ENCODE measurements around the gene PLXNA4.

The PLXNA4 gene

DNA sequence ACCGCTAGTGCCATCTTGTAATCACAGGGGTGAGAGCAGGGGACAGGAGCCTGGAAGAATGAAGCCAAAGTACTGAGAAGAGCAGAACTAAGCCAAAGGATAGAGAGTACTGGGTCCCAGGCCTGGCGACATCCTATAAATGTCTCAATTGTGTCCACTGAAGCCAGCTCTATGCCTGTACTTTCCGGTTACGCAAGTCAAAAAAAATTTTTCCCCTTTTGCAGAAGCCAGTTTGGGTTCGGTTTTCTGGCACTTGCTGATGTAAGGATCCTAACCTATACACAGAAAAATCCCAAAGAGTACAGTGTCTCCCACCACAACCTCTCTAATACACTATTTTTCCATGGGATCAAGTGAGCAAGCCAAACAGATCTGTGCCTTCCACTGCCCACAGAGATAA is 61.1 kb downstream of the PLXNA4 start:
- POLR2A ChIA-PET (ENCODE audit: low non-redundant PET), result no interaction called here
- CTCF ChIA-PET, result no interaction called here
- TF ChIP-seq, protein P1, sequence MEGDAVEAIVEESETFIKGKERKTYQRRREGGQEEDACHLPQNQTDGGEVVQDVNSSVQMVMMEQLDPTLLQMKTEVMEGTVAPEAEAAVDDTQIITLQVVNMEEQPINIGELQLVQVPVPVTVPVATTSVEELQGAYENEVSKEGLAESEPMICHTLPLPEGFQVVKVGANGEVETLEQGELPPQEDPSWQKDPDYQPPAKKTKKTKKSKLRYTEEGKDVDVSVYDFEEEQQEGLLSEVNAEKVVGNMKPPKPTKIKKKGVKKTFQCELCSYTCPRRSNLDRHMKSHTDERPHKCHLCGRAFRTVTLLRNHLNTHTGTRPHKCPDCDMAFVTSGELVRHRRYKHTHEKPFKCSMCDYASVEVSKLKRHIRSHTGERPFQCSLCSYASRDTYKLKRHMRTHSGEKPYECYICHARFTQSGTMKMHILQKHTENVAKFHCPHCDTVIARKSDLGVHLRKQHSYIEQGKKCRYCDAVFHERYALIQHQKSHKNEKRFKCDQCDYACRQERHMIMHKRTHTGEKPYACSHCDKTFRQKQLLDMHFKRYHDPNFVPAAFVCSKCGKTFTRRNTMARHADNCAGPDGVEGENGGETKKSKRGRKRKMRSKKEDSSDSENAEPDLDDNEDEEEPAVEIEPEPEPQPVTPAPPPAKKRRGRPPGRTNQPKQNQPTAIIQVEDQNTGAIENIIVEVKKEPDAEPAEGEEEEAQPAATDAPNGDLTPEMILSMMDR (conservative IDR thresholded peaks at IDR 0.05; ENCODE audit: low read depth), result no peak
- no peak overlapping the region for H3K27ac ChIP-seq
- DNase-seq (ENCODE audit: low spot score), result no peak

DNA sequence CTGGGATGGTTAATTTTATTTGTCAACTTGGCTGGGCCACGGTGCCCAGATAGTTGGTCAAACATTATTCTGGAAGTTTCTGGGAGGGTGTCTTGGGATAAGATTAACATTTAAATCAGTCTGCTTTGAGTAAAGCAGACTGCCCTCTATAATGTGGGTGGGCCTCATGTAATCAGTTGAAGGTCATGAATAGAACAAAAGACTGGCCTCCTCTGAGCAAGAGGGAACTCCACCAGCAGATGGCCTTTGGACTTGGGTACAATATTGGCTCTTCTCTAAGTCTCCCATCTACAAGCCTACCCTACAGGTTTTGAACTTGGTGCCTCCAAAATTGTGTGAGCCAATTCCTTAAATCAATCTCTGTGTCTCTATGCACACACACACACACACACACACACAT is 61.8 kb downstream of the PLXNA4 start:
- ChIA-PET CTCF (no interaction called here), POLR2A (ENCODE audit: low non-redundant PET) (no interaction called here)
- H3K27ac ChIP-seq, result no peak overlapping the region
- DNase-seq (ENCODE audit: low spot score), result no peak
- TF ChIP-seq, protein P1 (conservative IDR thresholded peaks at IDR 0.05; ENCODE audit: low read depth), result no peak

DNA sequence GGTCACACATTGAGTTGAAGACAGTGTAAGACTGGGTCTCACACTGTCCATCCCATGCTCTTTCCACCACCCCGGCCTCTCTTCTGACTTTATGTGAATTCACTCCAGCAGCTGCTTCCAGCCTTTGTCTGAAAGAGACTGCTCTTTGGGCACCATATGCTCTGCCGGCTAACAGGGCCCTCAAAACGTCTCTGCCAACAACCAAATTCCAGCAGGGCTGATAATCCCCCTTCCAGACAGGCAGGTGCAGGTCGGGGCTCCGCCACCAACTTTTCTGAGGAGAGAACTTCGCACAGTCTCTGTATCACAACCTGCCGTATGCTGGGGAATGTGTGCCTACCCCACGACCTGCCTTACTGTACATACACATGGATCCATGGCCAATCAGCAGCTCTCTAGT is 64.3 kb downstream of the PLXNA4 start:
- no peak for DNase-seq (ENCODE audit: low spot score)
- CTCF ChIA-PET, result no interaction called here
- POLR2A ChIA-PET (ENCODE audit: low non-redundant PET), result no interaction called here
- no peak overlapping the region for H3K27ac ChIP-seq
- TF ChIP-seq, protein P1 (conservative IDR thresholded peaks at IDR 0.05; ENCODE audit: low read depth), result no peak

GRCh38 chr7:132511387-132511786 is 64.9 kb downstream of the PLXNA4 start:
- no peak overlapping the region for H3K27ac ChIP-seq
- DNase-seq (ENCODE audit: low spot score), result no peak
- POLR2A ChIA-PET (ENCODE audit: low non-redundant PET), result no interaction called here
- CTCF ChIA-PET, result interaction anchor here (0.5 to 1.0 kb wide), 2 partner anchors 108 to 758 kb away, joined by 3 read pairs; no protein-coding TSS in a partner anchor
- TF ChIP-seq, protein P1 (conservative IDR thresholded peaks at IDR 0.05; ENCODE audit: low read depth), result no peak

DNA sequence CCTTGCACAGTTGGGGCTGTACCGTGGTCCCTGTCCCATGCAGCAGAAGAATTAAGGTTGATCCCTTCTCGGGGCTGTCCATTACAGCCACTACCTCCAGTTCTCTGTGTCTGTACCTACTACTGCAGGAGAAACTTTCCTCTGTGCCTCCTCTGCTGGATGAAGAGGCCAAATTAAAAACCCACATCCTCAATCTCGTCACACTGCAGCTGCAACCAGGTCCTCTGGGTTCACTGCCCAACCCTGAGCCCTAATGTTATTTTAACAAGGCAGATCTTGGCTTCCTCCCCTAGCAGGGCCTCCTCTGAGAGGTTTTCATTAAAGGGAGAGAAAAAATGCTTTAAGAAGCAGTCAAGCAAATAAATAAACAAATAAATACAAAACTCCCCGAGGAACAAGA is 66.6 kb downstream of the PLXNA4 start:
- TF ChIP-seq, protein P1 (conservative IDR thresholded peaks at IDR 0.05; ENCODE audit: low read depth), result no peak
- DNase-seq (ENCODE audit: low spot score), result no peak
- CTCF ChIA-PET, result no interaction called here
- no peak overlapping the region for H3K27ac ChIP-seq
- POLR2A ChIA-PET (ENCODE audit: low non-redundant PET), result no interaction called here

DNA sequence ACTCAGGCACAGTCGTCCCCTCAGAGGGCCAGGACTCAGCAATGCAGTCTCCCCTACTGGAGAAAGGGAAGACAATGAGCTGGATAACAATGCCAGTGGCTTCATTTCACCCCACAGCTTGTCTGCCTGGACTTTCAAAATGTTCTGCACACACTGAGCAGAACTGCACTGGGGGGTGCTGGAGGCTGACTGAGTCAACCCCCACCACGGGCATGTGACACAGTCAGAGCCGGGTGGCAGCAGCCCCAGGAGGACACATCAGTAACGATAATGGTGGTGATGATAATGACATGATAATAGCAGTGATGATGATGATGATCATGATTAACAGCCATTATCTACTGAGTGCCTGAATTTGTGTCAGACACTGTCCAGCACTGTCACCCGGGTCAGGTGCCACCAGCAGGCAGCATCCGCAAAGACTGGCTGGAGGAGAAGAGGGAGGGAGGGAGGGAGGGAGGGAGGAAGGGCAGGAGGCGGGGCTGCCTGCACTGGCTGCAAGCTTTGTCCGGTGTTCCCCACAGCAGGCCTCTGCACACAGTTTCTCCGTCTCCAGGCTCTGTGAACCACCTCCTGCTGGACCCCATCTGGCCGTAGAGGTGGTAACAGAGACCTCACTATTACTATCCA is 67.4 kb downstream of the PLXNA4 start:
- DNase-seq (ENCODE audit: low spot score), result no peak
- no peak overlapping the region for H3K27ac ChIP-seq
- POLR2A ChIA-PET (ENCODE audit: low non-redundant PET), result no interaction called here
- CTCF ChIA-PET, result no interaction called here
- TF ChIP-seq, protein P1 (conservative IDR thresholded peaks at IDR 0.05; ENCODE audit: low read depth), result no peak
